ENCODE measurements around the gene CLCN4.

CLCN4 gene

GRCh38 chrX:10206317-10206716 lies 49.5 kb downstream of the CLCN4 start:
- H3K9me3 ChIP-seq (ENCODE audit: control insufficient read depth, low read length), result no peaks in the 10 kb centered on the region
- H3K36me3 ChIP-seq (ENCODE audit: control insufficient read depth, insufficient read depth, low read length), result no peaks in the 10 kb centered on the region
- no peaks in the 10 kb centered on the region for H3K27me3 ChIP-seq (replicated peaks; ENCODE audit: control insufficient read depth, insufficient read depth, low read length, poor library complexity, severe bottlenecking)
- no peak overlapping the region for H3K27ac ChIP-seq (ENCODE audit: insufficient read depth, low read length, poor library complexity, severe bottlenecking)
- H3K4me1 ChIP-seq (ENCODE audit: control insufficient read depth, insufficient read depth, low read length, poor library complexity, severe bottlenecking), result no peaks in the 10 kb centered on the region
- no peak overlapping the region for H3K4me3 ChIP-seq (ENCODE audit: insufficient read depth, low read depth, low read length, poor library complexity, severe bottlenecking)
- no peak for DNase-seq

- no peaks in the 10 kb centered on the region for H3K9me3 ChIP-seq (ENCODE audit: control insufficient read depth, low read length)
- no peaks in the 10 kb centered on the region for H3K4me1 ChIP-seq (ENCODE audit: control insufficient read depth, insufficient read depth, low read length, poor library complexity, severe bottlenecking)
- no peaks in the 10 kb centered on the region for H3K36me3 ChIP-seq (ENCODE audit: control insufficient read depth, insufficient read depth, low read length)
- H3K27me3 ChIP-seq (replicated peaks; ENCODE audit: control insufficient read depth, insufficient read depth, low read length, poor library complexity, severe bottlenecking), result no peaks in the 10 kb centered on the region
- H3K4me3 ChIP-seq (ENCODE audit: insufficient read depth, low read depth, low read length, poor library complexity, severe bottlenecking), result no peak overlapping the region
- H3K27ac ChIP-seq (ENCODE audit: insufficient read depth, low read length, poor library complexity, severe bottlenecking), result no peak overlapping the region
- no peak for DNase-seq
Observed at GRCh38 chrX:10208281-10208856, 51.6 kb downstream of the CLCN4 start.

GRCh38 chrX:10208953-10209352 lies 52.2 kb downstream of the CLCN4 start:
- H3K4me3 ChIP-seq (ENCODE audit: insufficient read depth, low read depth, low read length, poor library complexity, severe bottlenecking), result no peak overlapping the region
- H3K27me3 ChIP-seq (replicated peaks; ENCODE audit: control insufficient read depth, insufficient read depth, low read length, poor library complexity, severe bottlenecking), result no peaks in the 10 kb centered on the region
- H3K4me1 ChIP-seq (ENCODE audit: control insufficient read depth, insufficient read depth, low read length, poor library complexity, severe bottlenecking), result no peaks in the 10 kb centered on the region
- H3K9me3 ChIP-seq (ENCODE audit: control insufficient read depth, low read length), result no peaks in the 10 kb centered on the region
- no peak overlapping the region for H3K27ac ChIP-seq (ENCODE audit: insufficient read depth, low read length, poor library complexity, severe bottlenecking)
- no peaks in the 10 kb centered on the region for H3K36me3 ChIP-seq (ENCODE audit: control insufficient read depth, insufficient read depth, low read length)
- no peak for DNase-seq

- H3K36me3 ChIP-seq (ENCODE audit: control insufficient read depth, insufficient read depth, low read length), result no peaks in the 10 kb centered on the region
- no peaks in the 10 kb centered on the region for H3K9me3 ChIP-seq (ENCODE audit: control insufficient read depth, low read length)
- DNase-seq, result no peak
- H3K27me3 ChIP-seq (replicated peaks; ENCODE audit: control insufficient read depth, insufficient read depth, low read length, poor library complexity, severe bottlenecking), result no peaks in the 10 kb centered on the region
- no peak overlapping the region for H3K27ac ChIP-seq (ENCODE audit: insufficient read depth, low read length, poor library complexity, severe bottlenecking)
- H3K4me1 ChIP-seq (ENCODE audit: control insufficient read depth, insufficient read depth, low read length, poor library complexity, severe bottlenecking), result no peaks in the 10 kb centered on the region
- no peak overlapping the region for H3K4me3 ChIP-seq (ENCODE audit: insufficient read depth, low read depth, low read length, poor library complexity, severe bottlenecking)
Observed at GRCh38 chrX:10212395-10212794, 55.6 kb downstream of the CLCN4 start.

GRCh38 chrX:10213716-10214115 lies 56.9 kb downstream of the CLCN4 start:
- Histone ChIP-seq H3K27me3 (replicated peaks; ENCODE audit: control insufficient read depth, insufficient read depth, low read length, poor library complexity, severe bottlenecking) (no peaks in the 10 kb centered on the region), H3K9me3 (ENCODE audit: control insufficient read depth, low read length) (no peaks in the 10 kb centered on the region)

GRCh38 chrX:10216208-10216607 lies 59.4 kb downstream of the CLCN4 start:
- H3K27ac ChIP-seq (ENCODE audit: insufficient read depth, low read length, poor library complexity, severe bottlenecking), result no peak overlapping the region
- no peaks in the 10 kb centered on the region for H3K27me3 ChIP-seq (replicated peaks; ENCODE audit: control insufficient read depth, insufficient read depth, low read length, poor library complexity, severe bottlenecking)
- H3K4me3 ChIP-seq (ENCODE audit: insufficient read depth, low read depth, low read length, poor library complexity, severe bottlenecking), result no peak overlapping the region
- H3K36me3 ChIP-seq (ENCODE audit: control insufficient read depth, insufficient read depth, low read length), result no peaks in the 10 kb centered on the region
- H3K9me3 ChIP-seq (ENCODE audit: control insufficient read depth, low read length), result no peaks in the 10 kb centered on the region
- H3K4me1 ChIP-seq (ENCODE audit: control insufficient read depth, insufficient read depth, low read length, poor library complexity, severe bottlenecking), result no peaks in the 10 kb centered on the region
- DNase-seq, result no peak

More at GRCh38 chrX:10213716-10214115, 56.9 kb downstream of the CLCN4 start:
- H3K4me1 ChIP-seq (ENCODE audit: control insufficient read depth, insufficient read depth, low read length, poor library complexity, severe bottlenecking), result no peaks in the 10 kb centered on the region
- no peak overlapping the region for H3K4me3 ChIP-seq (ENCODE audit: insufficient read depth, low read depth, low read length, poor library complexity, severe bottlenecking)
- H3K36me3 ChIP-seq (ENCODE audit: control insufficient read depth, insufficient read depth, low read length), result no peaks in the 10 kb centered on the region
- no peak overlapping the region for H3K27ac ChIP-seq (ENCODE audit: insufficient read depth, low read length, poor library complexity, severe bottlenecking)
- DNase-seq, result no peak

GRCh38 chrX:10217198-10217597 lies 60.4 kb downstream of the CLCN4 start:
- H3K9me3 ChIP-seq (ENCODE audit: control insufficient read depth, low read length), result no peaks in the 10 kb centered on the region
- no peaks in the 10 kb centered on the region for H3K4me1 ChIP-seq (ENCODE audit: control insufficient read depth, insufficient read depth, low read length, poor library complexity, severe bottlenecking)
- no peaks in the 10 kb centered on the region for H3K27me3 ChIP-seq (replicated peaks; ENCODE audit: control insufficient read depth, insufficient read depth, low read length, poor library complexity, severe bottlenecking)
- no peak overlapping the region for H3K4me3 ChIP-seq (ENCODE audit: insufficient read depth, low read depth, low read length, poor library complexity, severe bottlenecking)
- DNase-seq, result no peak
- no peak overlapping the region for H3K27ac ChIP-seq (ENCODE audit: insufficient read depth, low read length, poor library complexity, severe bottlenecking)
- H3K36me3 ChIP-seq (ENCODE audit: control insufficient read depth, insufficient read depth, low read length), result no peaks in the 10 kb centered on the region

GRCh38 chrX:10221651-10222050 lies 64.9 kb downstream of the CLCN4 start:
- no peaks in the 10 kb centered on the region for H3K27me3 ChIP-seq (replicated peaks; ENCODE audit: control insufficient read depth, insufficient read depth, low read length, poor library complexity, severe bottlenecking)
- no peak overlapping the region for H3K27ac ChIP-seq (ENCODE audit: insufficient read depth, low read length, poor library complexity, severe bottlenecking)
- H3K9me3 ChIP-seq (ENCODE audit: control insufficient read depth, low read length), result no peaks in the 10 kb centered on the region
- no peaks in the 10 kb centered on the region for H3K4me1 ChIP-seq (ENCODE audit: control insufficient read depth, insufficient read depth, low read length, poor library complexity, severe bottlenecking)
- no peaks in the 10 kb centered on the region for H3K36me3 ChIP-seq (ENCODE audit: control insufficient read depth, insufficient read depth, low read length)
- no peak overlapping the region for H3K4me3 ChIP-seq (ENCODE audit: insufficient read depth, low read depth, low read length, poor library complexity, severe bottlenecking)
- no peak for DNase-seq

GRCh38 chrX:10223276-10223675 lies 66.5 kb downstream of the CLCN4 start:
- Histone ChIP-seq H3K27ac (ENCODE audit: insufficient read depth, low read length, poor library complexity, severe bottlenecking) (no peak overlapping the region), H3K9me3 (ENCODE audit: control insufficient read depth, low read length) (no peaks in the 10 kb centered on the region), H3K36me3 (ENCODE audit: control insufficient read depth, insufficient read depth, low read length) (no peaks in the 10 kb centered on the region), H3K4me1 (ENCODE audit: control insufficient read depth, insufficient read depth, low read length, poor library complexity, severe bottlenecking) (no peaks in the 10 kb centered on the region), H3K27me3 (replicated peaks; ENCODE audit: control insufficient read depth, insufficient read depth, low read length, poor library complexity, severe bottlenecking) (no peaks in the 10 kb centered on the region), H3K4me3 (ENCODE audit: insufficient read depth, low read depth, low read length, poor library complexity, severe bottlenecking) (no peak overlapping the region)
- no peak for DNase-seq

- H3K27me3 ChIP-seq (replicated peaks; ENCODE audit: control insufficient read depth, insufficient read depth, low read length, poor library complexity, severe bottlenecking), result no peaks in the 10 kb centered on the region
- no peaks in the 10 kb centered on the region for H3K36me3 ChIP-seq (ENCODE audit: control insufficient read depth, insufficient read depth, low read length)
- no peaks in the 10 kb centered on the region for H3K9me3 ChIP-seq (ENCODE audit: control insufficient read depth, low read length)
- no peaks in the 10 kb centered on the region for H3K4me1 ChIP-seq (ENCODE audit: control insufficient read depth, insufficient read depth, low read length, poor library complexity, severe bottlenecking)
- DNase-seq, result no peak
- no peak overlapping the region for H3K4me3 ChIP-seq (ENCODE audit: insufficient read depth, low read depth, low read length, poor library complexity, severe bottlenecking)
- no peak overlapping the region for H3K27ac ChIP-seq (ENCODE audit: insufficient read depth, low read length, poor library complexity, severe bottlenecking)
Observed at GRCh38 chrX:10223781-10224180, 67.0 kb downstream of the CLCN4 start.

Data from effector memory CD4-positive, alpha-beta T cell (primary cell).